ENCODE measurements around the gene CELF4. TPM values are rescaled to one million over a fixed set of nuclear protein-coding genes. Genes with fewer than 3 reads are reported as not detected.

CELF4 gene
- total RNA-seq, 1 donor from 2014 or later = 0.44 TPM

DNA sequence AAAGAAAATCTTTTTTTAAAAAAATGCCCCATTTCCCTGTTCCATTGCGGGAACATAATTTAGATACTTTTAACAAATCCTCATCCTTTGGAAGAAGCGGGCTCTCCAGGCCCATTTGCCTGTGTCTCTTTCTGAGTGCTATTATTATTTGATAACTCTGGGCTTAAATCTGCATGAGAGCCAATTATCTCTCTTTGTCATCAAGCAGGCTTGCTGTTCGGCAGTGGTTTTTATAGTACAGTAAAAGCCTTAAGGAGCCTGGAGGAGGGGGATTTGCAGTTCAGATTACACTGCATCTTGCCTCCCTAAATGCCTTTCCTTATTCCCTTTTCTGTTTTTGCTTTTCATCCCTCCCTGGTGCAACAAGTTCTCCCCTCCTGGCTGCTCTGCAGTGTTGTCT is 50.6 kb downstream of the CELF4 start:
- H3K36me3 Mint-ChIP-seq (ENCODE audit: low read depth, unreplicated experiment) = peaks cover 12% of the 10 kb centered on the region
- TF ChIP-seq, protein P1, sequence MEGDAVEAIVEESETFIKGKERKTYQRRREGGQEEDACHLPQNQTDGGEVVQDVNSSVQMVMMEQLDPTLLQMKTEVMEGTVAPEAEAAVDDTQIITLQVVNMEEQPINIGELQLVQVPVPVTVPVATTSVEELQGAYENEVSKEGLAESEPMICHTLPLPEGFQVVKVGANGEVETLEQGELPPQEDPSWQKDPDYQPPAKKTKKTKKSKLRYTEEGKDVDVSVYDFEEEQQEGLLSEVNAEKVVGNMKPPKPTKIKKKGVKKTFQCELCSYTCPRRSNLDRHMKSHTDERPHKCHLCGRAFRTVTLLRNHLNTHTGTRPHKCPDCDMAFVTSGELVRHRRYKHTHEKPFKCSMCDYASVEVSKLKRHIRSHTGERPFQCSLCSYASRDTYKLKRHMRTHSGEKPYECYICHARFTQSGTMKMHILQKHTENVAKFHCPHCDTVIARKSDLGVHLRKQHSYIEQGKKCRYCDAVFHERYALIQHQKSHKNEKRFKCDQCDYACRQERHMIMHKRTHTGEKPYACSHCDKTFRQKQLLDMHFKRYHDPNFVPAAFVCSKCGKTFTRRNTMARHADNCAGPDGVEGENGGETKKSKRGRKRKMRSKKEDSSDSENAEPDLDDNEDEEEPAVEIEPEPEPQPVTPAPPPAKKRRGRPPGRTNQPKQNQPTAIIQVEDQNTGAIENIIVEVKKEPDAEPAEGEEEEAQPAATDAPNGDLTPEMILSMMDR (IDR thresholded peaks at IDR 0.05; ENCODE audit: unreplicated experiment) = no peak
- no peaks in the 10 kb centered on the region for H3K4me1 Mint-ChIP-seq (ENCODE audit: unreplicated experiment)
- H3K9me3 Mint-ChIP-seq (ENCODE audit: unreplicated experiment) = peaks cover 1% of the 10 kb centered on the region
- H3K4me3 Mint-ChIP-seq (ENCODE audit: unreplicated experiment) = no peak overlapping the region
- no peak for DNase-seq (ENCODE audit: low spot score)
- no peak overlapping the region for H3K27ac Mint-ChIP-seq (ENCODE audit: unreplicated experiment)
- H3K27me3 Mint-ChIP-seq (ENCODE audit: unreplicated experiment) = peaks cover 8% of the 10 kb centered on the region

- Mint-ChIP-seq H3K36me3 (ENCODE audit: low read depth, unreplicated experiment) (peaks cover 17% of the 10 kb centered on the region), H3K4me1 (ENCODE audit: unreplicated experiment) (peaks cover 10% of the 10 kb centered on the region), H3K27me3 (ENCODE audit: unreplicated experiment) (peaks cover 11% of the 10 kb centered on the region), H3K4me3 (ENCODE audit: unreplicated experiment) (no peak overlapping the region), H3K9me3 (ENCODE audit: unreplicated experiment) (peaks cover 5% of the 10 kb centered on the region), H3K27ac (ENCODE audit: unreplicated experiment) (no peak overlapping the region)
- TF ChIP-seq, protein P1 (IDR thresholded peaks at IDR 0.05; ENCODE audit: unreplicated experiment) = no peak
- no peak for DNase-seq (ENCODE audit: low spot score)
Observed at GRCh38 chr18:37512400-37512799, 53.2 kb downstream of the CELF4 start.

- no peak for DNase-seq (ENCODE audit: low spot score)
- peak overlapping the region; percentile 44 for H3K4me3 Mint-ChIP-seq (ENCODE audit: unreplicated experiment)
- H3K27ac Mint-ChIP-seq (ENCODE audit: unreplicated experiment) = no peak overlapping the region
Observed at GRCh38 chr18:37511721-37512298, 53.8 kb downstream of the CELF4 start.

DNA sequence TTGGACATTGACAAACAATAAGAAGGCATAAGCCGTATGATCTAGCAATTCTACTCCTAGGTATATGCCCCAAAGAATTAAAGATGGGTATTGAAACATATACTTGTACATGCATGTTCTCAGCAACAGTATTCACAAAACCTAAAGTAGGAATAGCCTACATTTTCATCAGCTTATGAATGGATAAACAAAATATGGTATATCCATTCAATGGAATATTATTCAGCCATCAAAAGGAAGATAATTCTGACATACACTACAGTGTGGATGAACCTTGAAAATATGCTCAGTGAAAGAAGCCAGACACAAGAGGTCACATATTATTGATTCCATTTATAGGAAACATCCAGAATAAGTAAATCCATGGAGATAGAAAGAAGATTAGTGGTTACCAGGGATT is 56.0 kb downstream of the CELF4 start:
- peaks cover 13% of the 10 kb centered on the region for H3K27me3 Mint-ChIP-seq (ENCODE audit: unreplicated experiment)
- no peak overlapping the region for H3K4me3 Mint-ChIP-seq (ENCODE audit: unreplicated experiment)
- peaks cover 17% of the 10 kb centered on the region for H3K36me3 Mint-ChIP-seq (ENCODE audit: low read depth, unreplicated experiment)
- H3K27ac Mint-ChIP-seq (ENCODE audit: unreplicated experiment) = no peak overlapping the region
- DNase-seq (ENCODE audit: low spot score) = no peak
- TF ChIP-seq, protein P1 (IDR thresholded peaks at IDR 0.05; ENCODE audit: unreplicated experiment) = no peak
- H3K4me1 Mint-ChIP-seq (ENCODE audit: unreplicated experiment) = peaks cover 15% of the 10 kb centered on the region
- peaks cover 5% of the 10 kb centered on the region for H3K9me3 Mint-ChIP-seq (ENCODE audit: unreplicated experiment)

More at GRCh38 chr18:37511721-37512298, 53.8 kb downstream of the CELF4 start:
- H3K27me3 Mint-ChIP-seq (ENCODE audit: unreplicated experiment) = peaks cover 11% of the 10 kb centered on the region
- H3K9me3 Mint-ChIP-seq (ENCODE audit: unreplicated experiment) = peaks cover 5% of the 10 kb centered on the region
- H3K4me1 Mint-ChIP-seq (ENCODE audit: unreplicated experiment) = peaks cover 15% of the 10 kb centered on the region
- TF ChIP-seq, protein P1 (IDR thresholded peaks at IDR 0.05; ENCODE audit: unreplicated experiment) = no peak
- peaks cover 17% of the 10 kb centered on the region for H3K36me3 Mint-ChIP-seq (ENCODE audit: low read depth, unreplicated experiment)

DNA sequence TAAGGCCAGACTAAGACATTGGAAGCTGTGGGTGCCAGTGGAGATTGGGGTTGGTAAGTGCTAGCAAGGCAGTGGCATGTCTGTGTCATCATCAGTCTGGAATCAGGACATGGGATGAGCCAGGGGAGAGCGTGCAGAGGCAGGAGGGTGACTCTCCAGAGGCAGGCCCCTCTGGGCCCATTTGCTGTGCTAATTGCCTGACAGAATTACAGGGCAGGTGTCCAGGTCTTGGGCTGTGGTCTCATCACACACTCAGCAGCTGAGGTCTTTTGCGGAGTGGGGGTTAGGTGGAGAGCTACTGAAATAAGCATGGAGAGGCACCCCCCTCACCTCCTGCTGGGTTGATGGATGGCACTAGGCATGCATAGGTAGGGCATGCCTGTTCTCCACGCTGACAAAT is 57.4 kb downstream of the CELF4 start:
- H3K4me1 Mint-ChIP-seq (ENCODE audit: unreplicated experiment) = peaks cover 15% of the 10 kb centered on the region
- H3K27me3 Mint-ChIP-seq (ENCODE audit: unreplicated experiment) = peaks cover 10% of the 10 kb centered on the region
- DNase-seq (ENCODE audit: low spot score) = no peak
- TF ChIP-seq, protein P1 (IDR thresholded peaks at IDR 0.05; ENCODE audit: unreplicated experiment) = no peak
- H3K36me3 Mint-ChIP-seq (ENCODE audit: low read depth, unreplicated experiment) = peaks cover 14% of the 10 kb centered on the region
- H3K4me3 Mint-ChIP-seq (ENCODE audit: unreplicated experiment) = no peak overlapping the region
- H3K9me3 Mint-ChIP-seq (ENCODE audit: unreplicated experiment) = peaks cover 5% of the 10 kb centered on the region
- H3K27ac Mint-ChIP-seq (ENCODE audit: unreplicated experiment) = no peak overlapping the region

Data from endothelial cell (in vitro differentiated cells).